HG02588 (cell line): ENCODE measurements around the gene CFDP1.

Source experiments
- ATAC-seq: cut with Tn5 transposase; IDR thresholded peaks from one replicate; pipeline ENCODE4 v1.9.1; 2021; ENCODE audit warnings: mild to moderate bottlenecking, moderate library complexity; ENCODE audit not compliant: unreplicated experiment

The CFDP1 gene

DNA sequence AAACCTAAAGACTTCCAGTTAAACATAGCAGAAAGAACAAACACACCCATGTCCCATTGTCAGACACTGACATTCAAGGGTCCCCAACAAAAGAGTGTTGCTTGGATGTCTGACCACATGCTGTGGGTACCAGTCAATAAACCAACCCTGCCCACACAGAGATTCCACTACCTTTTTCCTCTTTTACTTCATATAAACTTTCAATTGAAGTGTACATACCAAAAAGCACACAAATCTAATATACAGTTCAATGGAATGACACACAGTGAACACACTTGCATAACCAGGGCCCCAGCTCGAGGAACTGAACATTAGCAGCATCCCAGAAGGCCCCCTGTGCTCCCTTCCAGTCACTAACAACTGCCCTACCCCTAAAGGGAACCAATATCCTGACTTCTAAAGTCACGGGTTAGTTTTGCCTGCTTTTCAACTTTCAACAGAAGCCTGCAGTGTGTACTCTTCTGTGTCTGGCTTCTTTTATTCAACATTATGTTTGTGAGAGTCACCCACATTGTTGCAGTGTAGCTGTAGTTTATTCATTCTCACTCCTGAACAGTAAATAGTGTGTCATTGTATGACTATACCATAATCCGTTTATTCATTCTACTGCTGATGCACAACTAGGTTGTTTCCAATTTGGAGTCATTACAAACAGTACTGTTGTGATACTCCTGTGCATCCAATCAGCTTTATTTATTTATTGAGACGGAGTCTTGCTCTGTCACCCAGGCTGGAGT is 18.0 kb downstream of the CFDP1 start:
- no peak for ATAC-seq

DNA sequence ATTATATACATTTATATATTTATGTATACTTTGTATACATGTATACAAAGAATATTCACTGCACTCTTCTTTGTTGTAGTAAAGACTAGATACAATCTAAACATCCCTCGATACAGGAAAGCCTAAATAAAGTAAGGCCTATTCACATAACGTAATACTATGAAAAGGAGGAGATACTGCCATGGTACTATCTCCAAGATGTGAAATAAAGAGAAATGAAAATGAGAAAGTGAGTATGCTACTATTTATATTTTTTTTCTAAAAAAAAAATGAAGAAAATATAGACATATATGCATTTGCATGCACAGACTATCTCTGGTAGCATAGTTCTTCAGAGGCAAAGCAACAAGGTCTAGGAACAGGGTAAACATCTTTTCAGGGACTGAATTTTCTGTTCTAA is 19.4 kb downstream of the CFDP1 start:
- ATAC-seq: no peak

DNA sequence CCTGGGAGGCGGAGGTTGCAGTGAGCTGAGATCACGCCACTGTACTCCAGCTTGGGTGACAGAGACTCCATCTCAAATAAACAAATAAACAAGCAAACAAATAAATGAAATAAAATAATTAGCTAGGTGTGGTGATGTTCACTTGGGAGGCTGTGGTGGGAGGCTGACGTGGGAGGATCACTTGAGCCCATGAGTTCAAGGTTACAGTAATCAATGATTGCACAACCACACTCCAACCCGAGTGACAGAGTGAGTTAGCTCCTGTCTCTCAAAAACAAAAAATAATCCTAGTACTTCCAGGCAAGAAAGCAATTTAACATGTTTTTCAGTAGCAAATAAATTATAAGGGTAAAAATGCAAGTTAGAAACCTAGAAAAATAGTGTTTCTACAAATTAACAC is 26.4 kb downstream of the CFDP1 start:
- ATAC-seq: no peak

DNA sequence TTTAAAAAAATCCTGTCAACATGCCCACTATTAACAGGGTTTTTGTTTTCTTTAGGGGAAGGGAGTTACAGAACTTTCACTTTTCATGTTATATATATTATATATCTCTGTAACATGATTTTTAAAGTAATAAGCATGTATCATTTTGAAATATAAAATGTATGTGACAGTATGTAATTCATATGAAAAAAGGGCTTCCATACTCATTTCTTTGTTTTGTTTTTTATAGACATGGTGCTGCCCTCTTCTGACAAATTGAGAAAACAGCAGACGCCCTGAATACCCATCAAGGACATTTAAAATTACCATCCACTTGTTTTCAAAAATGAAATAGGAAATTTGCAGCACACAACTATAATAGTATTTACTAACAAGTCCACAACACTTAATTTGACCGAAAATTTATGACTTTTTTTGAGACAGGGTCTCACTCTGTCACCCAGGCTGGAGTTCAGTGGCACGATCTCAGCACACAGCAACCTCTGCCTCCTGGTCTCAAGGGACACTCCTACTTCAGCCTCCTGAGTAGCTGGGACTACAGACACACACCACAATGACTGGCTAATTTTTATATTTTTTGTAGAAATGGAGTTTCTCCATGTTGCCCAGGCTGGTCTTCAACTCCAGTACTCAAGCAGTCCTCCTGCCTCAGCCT is 30.4 kb downstream of the CFDP1 start:
- no peak for ATAC-seq

DNA sequence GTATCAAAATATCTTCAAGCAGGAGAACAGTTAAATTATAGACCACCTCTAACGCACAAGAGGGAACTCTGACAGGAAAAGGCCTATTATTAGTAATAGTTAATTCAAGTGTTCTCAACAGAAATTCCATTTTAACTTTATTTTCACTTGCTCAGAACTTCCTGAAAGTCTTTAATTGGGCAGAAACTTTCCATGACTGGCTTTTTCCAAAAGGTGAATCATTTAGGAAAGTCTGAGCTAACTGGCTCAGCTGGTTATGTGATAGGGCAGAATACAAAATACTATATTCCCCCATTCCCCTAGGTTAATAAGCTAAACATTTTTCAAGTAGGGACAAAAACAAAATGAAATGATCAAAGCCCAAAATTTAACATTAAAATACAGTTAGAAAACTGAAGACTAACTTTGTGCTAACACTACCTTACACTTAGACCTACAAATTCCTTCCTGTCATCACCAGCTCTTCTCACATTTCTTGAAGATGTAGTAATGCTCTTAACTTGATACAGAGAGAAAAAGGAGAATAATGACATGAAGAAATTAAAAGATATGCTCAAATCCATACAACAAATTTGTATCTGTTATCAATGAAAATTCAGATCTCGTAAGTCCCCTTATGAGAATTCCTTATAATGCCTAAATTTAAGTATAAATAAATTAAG is 31.0 kb downstream of the CFDP1 start:
- ATAC-seq: no peak

DNA sequence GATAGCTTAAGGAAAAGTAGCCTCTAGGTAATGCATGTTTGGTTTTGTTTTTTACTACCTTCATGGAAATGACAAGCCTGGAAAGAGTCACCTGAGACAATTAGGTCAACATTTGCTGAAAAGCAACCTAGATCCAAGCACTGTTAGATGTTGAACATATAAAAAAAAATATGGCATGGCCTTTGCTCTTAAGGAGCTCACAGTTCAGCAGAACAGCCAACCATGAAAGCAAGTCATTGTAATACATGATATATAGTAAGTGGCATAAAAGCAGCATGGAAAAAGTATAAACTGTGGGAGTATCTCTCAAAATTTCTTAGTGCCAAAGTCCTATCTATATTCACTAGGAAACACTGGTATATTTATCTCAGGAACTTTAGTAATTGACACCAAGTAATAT is 31.6 kb downstream of the CFDP1 start:
- ATAC-seq: no peak

DNA sequence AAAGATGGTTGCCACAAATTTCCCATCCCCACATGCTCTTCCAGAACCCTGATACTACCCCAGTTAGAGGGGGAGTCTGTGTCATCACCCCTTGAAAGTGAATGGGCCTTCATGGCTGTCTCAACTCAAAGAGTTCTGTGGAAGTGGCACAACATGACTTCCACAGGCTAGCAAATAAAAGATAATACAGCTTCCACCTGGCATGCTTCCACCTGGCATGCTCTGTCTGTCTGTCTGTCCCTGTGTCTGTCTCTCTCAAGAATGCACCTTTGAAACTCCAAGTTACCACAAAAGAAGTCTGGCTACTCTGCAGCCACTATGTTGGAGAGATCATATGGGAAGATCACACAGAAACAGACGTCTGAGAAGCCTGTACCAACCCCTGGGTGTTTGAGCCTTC is 35.0 kb downstream of the CFDP1 start:
- ATAC-seq: no peak

DNA sequence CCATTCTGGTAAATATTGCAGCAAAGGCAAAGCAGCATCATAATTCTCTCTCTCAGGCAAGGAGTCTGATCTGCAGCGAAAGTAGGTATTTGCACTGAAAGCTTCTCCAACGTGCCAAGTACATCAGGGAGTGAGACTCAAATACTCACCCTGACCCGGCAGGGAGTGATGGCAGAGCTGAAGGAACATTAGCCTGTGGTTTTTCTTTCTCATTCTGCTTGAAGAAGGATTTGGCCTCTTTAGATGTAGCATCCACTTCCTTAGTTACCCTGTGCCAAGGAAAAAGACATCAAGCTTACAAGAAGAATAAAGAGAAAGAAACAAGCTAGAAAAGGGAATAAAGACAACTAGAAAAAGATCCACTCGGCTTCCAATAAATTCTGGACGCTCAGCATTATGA is 38.4 kb downstream of the CFDP1 start:
- ATAC-seq: no peak

DNA sequence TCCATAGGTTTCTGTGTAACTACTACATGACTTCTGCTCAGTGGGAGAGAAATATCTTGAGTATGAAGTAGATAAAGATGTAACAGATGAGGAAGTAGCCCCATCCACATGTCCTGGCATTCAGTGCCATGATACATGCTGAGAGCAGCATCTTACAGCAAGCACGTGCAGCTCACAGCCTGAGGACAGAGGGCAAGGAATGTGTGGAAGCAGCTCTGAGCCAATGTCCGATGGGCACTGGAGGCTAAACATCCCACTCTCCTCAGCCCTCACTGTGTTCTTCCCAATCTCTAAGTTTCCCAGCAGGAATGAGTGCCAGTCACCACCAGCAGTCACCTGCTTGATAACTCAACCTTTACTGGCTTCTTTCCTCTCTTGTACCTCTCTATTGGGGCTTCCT is 40.4 kb downstream of the CFDP1 start:
- ATAC-seq: no peak

DNA sequence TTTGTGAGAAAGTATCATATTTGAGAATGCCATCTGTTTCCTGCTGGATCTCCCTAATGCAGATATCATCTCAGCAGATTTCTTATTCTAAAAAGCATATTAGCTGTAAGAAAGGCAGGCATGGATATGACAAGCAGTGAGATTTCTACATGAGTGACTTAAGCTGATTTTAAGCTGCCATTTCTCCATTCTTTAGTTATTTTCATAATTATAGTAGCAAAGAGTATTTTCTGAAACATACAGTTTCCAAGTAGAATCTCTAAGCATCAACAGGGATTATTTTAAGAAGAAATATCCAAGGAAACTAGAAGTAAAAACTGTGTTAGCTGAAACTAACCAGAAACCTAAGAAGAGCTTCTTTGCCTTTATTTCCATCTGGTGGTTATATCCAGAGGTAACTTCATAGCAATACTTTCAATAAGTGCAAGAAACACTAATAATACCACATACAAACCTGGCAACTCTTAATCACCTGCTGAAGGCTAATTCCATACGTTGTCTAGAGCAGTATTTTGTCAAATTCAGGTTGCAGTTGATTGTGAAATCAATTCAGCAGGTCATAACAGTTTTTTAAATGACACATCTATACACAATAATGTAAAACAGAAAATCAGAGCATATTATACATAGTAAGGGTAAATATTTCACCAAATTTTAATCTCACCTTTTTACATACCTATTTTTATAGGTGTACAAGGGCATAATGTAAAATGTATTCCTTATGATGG is 42.2 kb downstream of the CFDP1 start:
- no peak for ATAC-seq

DNA sequence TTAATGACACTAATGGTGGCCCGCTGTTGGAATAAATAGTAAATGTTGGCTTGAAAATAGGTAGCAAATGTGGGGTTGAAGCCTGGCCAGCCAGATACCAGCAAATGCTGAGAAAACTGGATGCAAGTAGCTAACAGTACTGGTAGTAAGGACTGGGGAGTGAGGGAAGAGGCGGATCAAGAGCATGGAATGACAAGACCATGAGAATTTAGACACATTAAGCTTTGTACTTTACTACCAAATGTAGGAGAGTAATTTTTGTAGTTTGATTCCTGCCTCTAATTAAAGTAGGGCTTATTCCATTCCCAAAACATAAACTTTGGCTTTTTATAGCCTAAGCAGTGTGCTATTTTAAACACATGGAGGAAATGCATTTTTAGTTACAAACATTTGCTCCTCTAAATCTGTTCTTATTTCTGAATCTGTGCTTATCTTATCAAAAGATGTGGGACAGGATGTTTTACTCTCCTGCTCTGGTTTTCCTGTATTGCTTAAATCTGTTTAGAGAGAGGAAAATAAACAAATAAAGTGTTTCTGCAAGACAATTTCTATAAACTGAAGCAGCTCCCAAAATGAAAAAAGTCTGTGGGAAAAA is 44.1 kb downstream of the CFDP1 start:
- no peak for ATAC-seq

DNA sequence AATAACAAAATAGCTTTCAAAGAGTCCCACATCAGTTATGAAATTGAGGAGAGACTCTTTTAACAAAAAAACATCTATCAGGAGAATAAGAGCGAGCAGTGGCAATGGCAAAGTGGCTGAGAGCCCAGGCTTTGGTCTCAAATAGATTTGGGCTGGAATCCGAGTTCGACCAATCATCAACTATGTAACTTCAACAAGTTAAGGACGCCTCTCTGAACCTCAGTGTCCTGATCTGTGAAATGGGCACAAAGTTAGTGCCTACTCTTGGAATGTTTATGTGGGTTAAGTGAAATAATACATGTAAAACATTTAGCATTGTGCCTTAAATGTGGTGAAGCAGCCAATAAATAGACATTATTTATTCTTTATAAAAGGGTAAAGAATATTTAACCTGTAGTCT is 45.4 kb downstream of the CFDP1 start:
- ATAC-seq: no peak

DNA sequence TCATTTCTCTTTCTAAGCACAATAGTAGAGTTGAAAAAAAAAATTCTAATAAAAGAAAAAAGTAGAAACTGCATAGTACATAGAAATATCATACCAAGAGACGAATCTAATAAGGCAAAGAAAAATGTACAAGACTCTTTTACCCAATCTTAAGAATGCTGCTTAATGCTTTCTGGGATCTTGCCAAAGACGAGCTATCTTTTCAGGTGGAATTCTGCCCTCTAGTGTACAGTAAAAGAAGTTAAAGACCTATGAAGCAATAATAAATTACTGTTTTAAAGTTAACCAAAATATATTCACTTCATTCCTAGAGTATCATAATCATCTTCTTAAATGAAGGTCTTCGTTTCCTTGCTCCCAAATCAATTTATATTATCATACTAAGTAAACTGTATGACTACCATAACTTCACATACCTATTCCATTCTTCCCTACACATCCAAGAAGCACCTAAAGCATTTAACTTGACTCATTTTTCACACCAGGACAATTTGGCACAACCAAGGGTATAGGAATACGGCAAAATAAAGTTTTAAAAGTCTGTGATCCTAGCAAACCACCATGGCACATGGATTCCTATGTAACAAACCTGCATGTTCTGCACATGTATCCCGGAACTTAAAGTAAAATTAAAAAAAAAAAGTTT is 47.7 kb downstream of the CFDP1 start:
- ATAC-seq: no peak

DNA sequence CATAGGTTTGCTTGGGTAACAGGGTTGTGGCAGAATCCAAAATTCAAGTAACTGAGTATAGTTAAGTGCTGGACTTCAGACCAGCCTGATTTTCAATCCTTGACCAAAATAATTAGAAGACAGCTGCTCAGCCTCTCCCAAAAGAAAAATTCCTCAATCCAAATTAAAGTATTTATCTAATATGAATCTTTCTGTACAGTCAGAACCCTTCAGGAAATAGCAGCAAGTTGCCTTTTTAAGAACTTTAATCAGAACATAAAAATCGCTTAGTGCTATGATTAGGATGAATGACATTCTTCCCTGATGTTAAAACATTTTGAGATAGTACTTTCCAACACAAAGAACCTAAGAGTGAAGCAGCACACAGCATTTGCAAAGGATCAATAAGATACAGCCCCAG is 50.2 kb downstream of the CFDP1 start:
- no peak for ATAC-seq

DNA sequence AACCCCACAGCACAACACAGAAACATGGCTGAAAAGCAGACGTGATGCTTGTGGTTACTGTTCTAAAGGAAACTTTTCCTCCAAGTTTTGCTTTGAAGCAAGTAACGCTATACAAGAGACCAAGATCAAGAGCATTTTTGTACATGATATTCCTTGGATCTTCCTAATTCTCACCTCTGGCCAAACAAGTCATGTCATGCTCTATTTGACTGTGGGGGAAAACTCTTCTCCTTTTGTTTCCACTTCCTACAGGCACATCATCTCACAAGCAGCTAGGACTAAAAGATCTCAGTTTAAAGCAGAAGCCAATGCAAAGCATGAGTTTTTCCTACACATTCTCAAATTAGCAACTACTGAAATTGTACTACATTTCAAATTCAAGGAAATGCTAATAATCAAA is 50.7 kb downstream of the CFDP1 start:
- no peak for ATAC-seq

DNA sequence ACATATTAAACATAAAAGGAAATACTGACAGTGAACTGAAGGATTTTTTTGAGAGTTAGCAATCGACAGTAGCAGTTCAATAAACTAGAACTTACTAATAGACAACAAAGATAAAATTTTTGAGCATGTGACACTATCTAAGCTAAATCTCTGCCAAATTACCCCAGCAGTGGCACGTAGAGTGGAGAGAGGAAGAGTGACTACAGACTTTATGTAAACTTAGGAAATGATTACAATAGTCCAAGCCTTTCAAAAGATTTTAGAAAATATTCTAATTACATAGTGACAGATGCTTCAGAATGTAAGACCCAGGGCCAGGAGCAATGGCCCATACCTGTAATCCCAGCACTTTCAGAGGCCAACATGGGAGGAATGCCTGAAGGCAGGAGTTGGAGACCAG is 52.4 kb downstream of the CFDP1 start:
- no peak for ATAC-seq

DNA sequence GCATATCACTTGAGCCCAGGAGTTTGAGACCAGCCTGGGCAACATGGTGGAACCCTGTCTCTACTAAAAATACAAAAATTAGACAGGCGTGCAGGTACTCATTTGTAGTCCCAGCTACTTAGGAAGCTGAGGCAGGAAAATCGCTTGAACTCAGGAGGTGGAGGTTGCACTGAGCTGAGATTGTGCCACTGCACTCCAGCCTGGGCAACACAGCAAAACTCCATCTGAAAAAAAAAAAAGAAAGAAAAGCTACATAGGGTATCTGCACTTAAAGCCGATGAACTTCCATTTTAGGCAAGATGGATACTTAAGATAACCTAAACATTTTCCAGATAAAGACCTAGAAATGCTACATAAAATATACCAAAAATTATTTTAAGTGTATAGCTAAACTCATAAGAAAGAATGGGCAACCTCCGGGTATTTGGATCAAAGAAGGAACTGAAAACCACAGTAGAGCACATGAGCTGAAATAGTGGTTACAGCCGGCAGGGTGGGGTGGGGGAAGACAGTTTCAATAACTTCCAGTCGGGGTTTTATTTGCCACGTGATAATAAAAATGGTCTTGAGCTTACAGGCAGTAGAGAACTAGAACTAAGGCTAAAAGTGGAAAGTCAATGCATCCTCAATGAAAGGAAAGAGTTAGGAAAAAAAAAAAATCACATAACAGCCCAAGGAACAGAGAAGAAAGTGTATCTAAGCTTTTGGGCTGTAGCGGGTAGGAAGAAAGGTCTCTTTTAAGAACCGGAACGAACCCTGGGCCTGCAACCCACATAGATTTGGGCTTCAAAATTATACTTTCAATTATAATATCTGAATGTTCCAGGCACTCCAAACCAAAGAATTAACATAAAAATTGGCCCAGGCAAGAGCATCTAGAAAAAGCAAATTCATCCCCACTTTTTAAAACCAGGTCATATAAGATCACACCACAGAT is 53.1 kb downstream of the CFDP1 start:
- ATAC-seq: peak; percentile 84

DNA sequence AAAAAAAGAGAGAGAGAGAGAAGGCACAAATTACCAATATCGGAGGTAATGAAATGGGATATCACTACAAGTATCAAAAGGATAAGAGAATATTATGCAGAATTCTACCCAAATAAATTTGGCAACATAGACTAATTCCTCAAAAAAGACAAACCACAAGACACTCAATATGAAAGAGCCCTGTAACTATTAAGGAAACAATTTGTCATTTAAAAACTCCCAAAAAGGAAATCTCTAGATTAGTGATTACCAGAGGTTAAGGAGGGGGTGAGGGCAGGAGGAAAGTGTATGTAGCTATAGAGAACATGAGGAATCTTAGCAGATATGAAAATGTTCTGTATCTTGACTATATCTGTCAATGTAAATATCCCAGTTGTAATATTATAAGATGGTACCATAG is 54.0 kb downstream of the CFDP1 start:
- peak; percentile 62 for ATAC-seq

DNA sequence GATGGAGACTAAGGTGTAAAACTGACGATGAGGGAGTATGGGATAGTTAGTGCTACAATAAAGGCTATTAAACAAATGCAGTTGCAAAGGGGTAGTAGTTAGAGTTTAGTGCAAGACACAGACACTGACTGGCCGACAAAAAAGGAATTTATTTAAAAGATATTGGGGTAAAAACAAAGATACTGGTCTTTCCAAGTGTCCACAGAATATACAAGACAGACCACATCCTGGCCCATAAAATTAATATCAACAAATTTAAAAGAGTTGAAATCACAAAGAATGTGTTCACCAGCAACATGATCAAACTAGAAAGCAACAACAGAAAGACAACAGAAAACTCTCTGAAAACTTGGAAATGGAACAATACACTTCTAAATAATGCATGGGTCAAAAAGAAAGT is 54.7 kb downstream of the CFDP1 start:
- ATAC-seq: no peak
